CD4-positive, alpha-beta memory T cell (primary cell): ENCODE measurements around the gene STX10. TPM values are rescaled to one million over a fixed set of nuclear protein-coding genes. Genes with fewer than 3 reads are reported as not detected.
A peak's percentile ranks its signal among the peaks of the same experiment; 100 is the strongest.

Source experiments
- CTCF ChIA-PET: fragments of 350-600 bp; sonication (Branson Sonifier 250); formaldehyde crosslinking; loops from one replicate; lab custom pipeline; 2021; ENCODE audit warnings: inconsistent platforms; ENCODE audit not compliant: partially characterized antibody; lab: Charles Lee
- POLR2A ChIA-PET: fragments of 350-600 bp; sonication (Branson Sonifier 250); formaldehyde crosslinking; loops from one replicate; lab custom pipeline; 2021; ENCODE audit not compliant: partially characterized antibody; lab: Charles Lee
- DNase-seq, 5 donors: peaks; one replicate each; pipeline versions ENCODE4 v3.0.0 to v3.0.0-alpha.2; 2020 to 2022; ENCODE audit warnings: mixed read lengths in 1 of 5
- H3K27ac ChIP-seq: one replicate; pipeline ENCODE4 v1.7.0; 2013; ENCODE audit warnings: low read depth, low read length
- H3K27me3 ChIP-seq: 2 replicates; pipeline ENCODE4 v1.7.0; 2013; ENCODE audit warnings: mild to moderate bottlenecking, low read length, moderate library complexity; ENCODE audit not compliant: insufficient read depth
- H3K36me3 ChIP-seq: 2 replicates; pipeline ENCODE4 v1.7.0; 2013; ENCODE audit warnings: mild to moderate bottlenecking, low read length, moderate library complexity; ENCODE audit not compliant: insufficient read depth
- H3K4me1 ChIP-seq: 2 replicates; pipeline ENCODE4 v1.7.0; 2013; ENCODE audit warnings: mild to moderate bottlenecking, low read length, moderate library complexity; ENCODE audit not compliant: insufficient read depth
- H3K4me3 ChIP-seq, 2 donors: one replicate each; pipeline ENCODE4 v1.7.0; 2013; ENCODE audit warnings: low read length in 2 of 2, mild to moderate bottlenecking in 1 of 2
- H3K9me3 ChIP-seq, 2 donors: one replicate each; pipeline ENCODE4 v1.7.0; 2013; ENCODE audit warnings: low read length in 2 of 2, control low read depth in 1 of 2; ENCODE audit not compliant: control insufficient read depth in 1 of 2
- H3K27ac Mint-ChIP-seq, 7 donors: one replicate each; pipeline ENCODE4 v1.8.0; 2020 to 2021; ENCODE audit warnings: mixed read lengths in 7 of 7, mild to moderate bottlenecking in 6 of 7, inconsistent platforms in 3 of 7, moderate library complexity in 3 of 7
- H3K27me3 Mint-ChIP-seq, 2 donors: one replicate each; pipeline ENCODE4 v1.8.0; 2020 to 2021; ENCODE audit warnings: mixed read lengths in 2 of 2
- H3K36me3 Mint-ChIP-seq, 2 donors: one replicate each; pipeline ENCODE4 v1.8.0; 2020 to 2021; ENCODE audit warnings: mixed read lengths in 2 of 2, inconsistent platforms in 1 of 2, mild to moderate bottlenecking in 1 of 2
- H3K4me1 Mint-ChIP-seq, 4 donors: one replicate each; pipeline ENCODE4 v1.8.0; 2020 to 2021; ENCODE audit warnings: mixed read lengths in 4 of 4, mild to moderate bottlenecking in 1 of 4
- H3K4me3 Mint-ChIP-seq, 8 donors: one replicate each; pipeline ENCODE4 v1.8.0; 2020 to 2021; ENCODE audit warnings: mixed read lengths in 8 of 8, mild to moderate bottlenecking in 7 of 8, moderate library complexity in 6 of 8, inconsistent platforms in 3 of 8
- H3K9me3 Mint-ChIP-seq, 8 donors: one replicate each; pipeline ENCODE4 v1.8.0; 2020 to 2021; ENCODE audit warnings: mixed read lengths in 8 of 8, mild to moderate bottlenecking in 5 of 8, inconsistent platforms in 3 of 8, moderate library complexity in 1 of 8
- intact Hi-C: fragments of 100-400 bp; cut with micrococcal nuclease; formaldehyde crosslinking; loops from one replicate; pipeline ENCODE4 v1.15.1; 2023
- polyA plus RNA-seq, 2 donors: library from polyadenylated mRNA; unstranded; fragments of 300-500 nt; fragmentation: Illumina TruSeq; gene quantifications; one replicate each; pipeline ENCODE4 v1.2.3, GENCODE V29; 2021
- total RNA-seq, 2 experiments: library from RNA; stranded (reverse); gene quantifications; one replicate each; pipeline ENCODE4 v1.2.3, GENCODE V29; 2021

Gene STX10
- total and polyA plus RNA-seq, 4 experiments from 2014 or later: 57.9 to 64.2 (median 63.9) TPM

- H3K27ac ChIP-seq: no peak overlapping the region
- Mint-ChIP-seq H3K27ac (peak overlapping the region in 4 of 7 donors; percentile 32 to 61 (median 50)), H3K27me3 (no peaks in the 10 kb centered on the region), H3K4me3 (peak overlapping the region in 6 of 8 donors; percentile 1 to 54 (median 32)), H3K36me3 (peaks cover 0 to 23% of the 10 kb centered on the region in 2 donors), H3K4me1 (peaks cover 20 to 62% (median 43%) of the 10 kb centered on the region in 4 donors), H3K9me3 (peaks cover 0 to 2% (median 0%) of the 10 kb centered on the region in 8 donors)
- no peaks in the 10 kb centered on the region for H3K36me3 ChIP-seq
- H3K27me3 ChIP-seq: no peaks in the 10 kb centered on the region
- CTCF ChIA-PET: interaction anchor here (1.5 to 2.6 kb wide), 2 partner anchors 16 to 155 kb away, joined by 4 to 12 read pairs; no protein-coding TSS in a partner anchor
- peaks cover 55% of the 10 kb centered on the region for H3K4me1 ChIP-seq
- no peaks in the 10 kb centered on the region for H3K9me3 ChIP-seq
- intact Hi-C loops: no loop called here
- DNase-seq: no peak
- H3K4me3 ChIP-seq: no peak overlapping the region
- POLR2A ChIA-PET: interaction anchor here (0.7 to 7.2 kb wide), 2 partner anchors 30 to 167 kb away, joined by 3 to 132 read pairs; partner anchors contain the start of genes IER2 and STX10
Measured at GRCh38 chr19:13120817-13121216, 29.4 kb downstream of the STX10 start.

- H3K36me3 Mint-ChIP-seq: peaks cover 0 to 23% of the 10 kb centered on the region in 2 donors
- Histone ChIP-seq H3K27ac (no peak overlapping the region), H3K36me3 (peaks cover 1% of the 10 kb centered on the region), H3K4me3 (no peak overlapping the region), H3K27me3 (no peaks in the 10 kb centered on the region), H3K4me1 (peaks cover 60% of the 10 kb centered on the region), H3K9me3 (no peaks in the 10 kb centered on the region)
- H3K9me3 Mint-ChIP-seq: peaks cover 0 to 2% (median 0%) of the 10 kb centered on the region in 8 donors
- no peak for DNase-seq
- ChIA-PET POLR2A (interaction anchor here (1.1 to 7.2 kb wide), 5 partner anchors 11 to 229 kb away, joined by 3 to 132 read pairs (median 3); partner anchors contain the start of genes GCDH, IER2, LYL1 and STX10), CTCF (interaction anchor here (1.2 to 2.6 kb wide), 4 partner anchors 15 to 154 kb away, joined by 3 to 12 read pairs (median 4); no protein-coding TSS in a partner anchor)
- peaks cover 22 to 69% (median 48%) of the 10 kb centered on the region in 4 donors for H3K4me1 Mint-ChIP-seq
- intact Hi-C loops: no loop called here
- H3K27me3 Mint-ChIP-seq: no peaks in the 10 kb centered on the region
- peak overlapping the region in 6 of 8 donors; percentile 35 to 87 (median 56) for H3K4me3 Mint-ChIP-seq
- H3K27ac Mint-ChIP-seq: peak overlapping the region in 2 of 7 donors; percentile 80 to 94
Measured at GRCh38 chr19:13120031-13120430, 30.1 kb downstream of the STX10 start.

GRCh38 chr19:13119627-13120026 lies 30.5 kb downstream of the STX10 start:
- peaks cover 0 to 23% of the 10 kb centered on the region in 2 donors for H3K36me3 Mint-ChIP-seq
- H3K27ac Mint-ChIP-seq: peak overlapping the region in 5 of 7 donors; percentile 74 to 94 (median 88)
- H3K4me1 Mint-ChIP-seq: peaks cover 22 to 70% (median 49%) of the 10 kb centered on the region in 4 donors
- peaks cover 5% of the 10 kb centered on the region for H3K36me3 ChIP-seq
- H3K4me1 ChIP-seq: peaks cover 60% of the 10 kb centered on the region
- no peaks in the 10 kb centered on the region for H3K9me3 ChIP-seq
- H3K4me3 Mint-ChIP-seq: peak overlapping the region; percentile 81 to 91 (median 88)
- intact Hi-C loops: loop anchor here (5.0 kb wide), 1 partner anchor 143 kb away; no protein-coding TSS in a partner anchor
- no peak overlapping the region for H3K27ac ChIP-seq
- H3K27me3 ChIP-seq: no peaks in the 10 kb centered on the region
- peak in 1 of 5 donors; percentile 39 for DNase-seq
- POLR2A ChIA-PET: interaction anchor here (0.6 to 7.2 kb wide), 8 partner anchors 11 to 229 kb away, joined by 3 to 132 read pairs (median 4); partner anchors contain the start of genes GCDH, IER2, LYL1 and STX10
- H3K4me3 ChIP-seq: no peak overlapping the region
- peaks cover 0 to 2% (median 0%) of the 10 kb centered on the region in 8 donors for H3K9me3 Mint-ChIP-seq
- H3K27me3 Mint-ChIP-seq: no peaks in the 10 kb centered on the region
- CTCF ChIA-PET: interaction anchor here (0.6 to 2.6 kb wide), 5 partner anchors 12 to 59 kb away, joined by 3 to 12 read pairs (median 3); no protein-coding TSS in a partner anchor

GRCh38 chr19:13118424-13119193 lies 31.6 kb downstream of the STX10 start:
- Mint-ChIP-seq H3K27ac (peak overlapping the region; percentile 78 to 94 (median 91)), H3K36me3 (peaks cover 0 to 20% of the 10 kb centered on the region in 2 donors), H3K4me1 (peaks cover 22 to 70% (median 47%) of the 10 kb centered on the region in 4 donors), H3K27me3 (no peaks in the 10 kb centered on the region), H3K4me3 (peak overlapping the region; percentile 81 to 91 (median 88)), H3K9me3 (peaks cover 0 to 2% (median 0%) of the 10 kb centered on the region in 8 donors)
- Histone ChIP-seq H3K36me3 (peaks cover 5% of the 10 kb centered on the region), H3K27me3 (no peaks in the 10 kb centered on the region), H3K4me3 (peak overlapping the region; percentile 17 to 55), H3K9me3 (no peaks in the 10 kb centered on the region), H3K27ac (peak overlapping the region; percentile 58), H3K4me1 (peaks cover 60% of the 10 kb centered on the region)
- ChIA-PET CTCF (interaction anchor here (0.8 to 5.1 kb wide), 5 partner anchors 14 to 49 kb away, joined by 3 to 35 read pairs (median 4); no protein-coding TSS in a partner anchor), POLR2A (interaction anchor here (0.6 to 7.2 kb wide), 15 partner anchors 14 to 1544 kb away, joined by 3 to 132 read pairs (median 8); partner anchors contain the start of genes CALR, IER2, LYL1 and STX10)
- peak in 1 of 5 donors; percentile 65 for DNase-seq
- intact Hi-C loops: loop anchor here (5.0 kb wide), 1 partner anchor 144 kb away; no protein-coding TSS in a partner anchor

- no peaks in the 10 kb centered on the region for H3K27me3 ChIP-seq
- peaks cover 60% of the 10 kb centered on the region for H3K4me1 ChIP-seq
- H3K27ac Mint-ChIP-seq: peak within 1 kb of the TSS; percentile 89 to 97 (median 92)
- H3K36me3 Mint-ChIP-seq: peaks cover 0 to 19% of the 10 kb centered on the region in 2 donors
- H3K4me3 ChIP-seq: peak within 1 kb of the TSS; percentile 79 to 94
- peaks cover 5% of the 10 kb centered on the region for H3K36me3 ChIP-seq
- H3K4me3 Mint-ChIP-seq: peak within 1 kb of the TSS; percentile 91 to 98 (median 96)
- CTCF ChIA-PET: interaction anchor here (0.6 to 5.1 kb wide), 7 partner anchors 13 to 160 kb away, joined by 3 to 35 read pairs (median 4); partner anchors contain the start of genes IER2 and STX10
- H3K9me3 Mint-ChIP-seq: peaks cover 0 to 2% (median 0%) of the 10 kb centered on the region in 8 donors
- H3K4me1 Mint-ChIP-seq: peaks cover 22 to 67% (median 46%) of the 10 kb centered on the region in 4 donors
- intact Hi-C loops: loop anchor here (2.0 to 5.0 kb wide), 4 partner anchors 15 to 144 kb away; no protein-coding TSS in a partner anchor
- H3K27me3 Mint-ChIP-seq: no peaks in the 10 kb centered on the region
- peak within 1 kb of the TSS; percentile 65 for H3K27ac ChIP-seq
- POLR2A ChIA-PET: interaction anchor here (0.6 to 7.2 kb wide), 20 partner anchors 13 to 1545 kb away, joined by 3 to 132 read pairs (median 4); partner anchors contain the start of genes CALR, IER2, JUNB and LYL1
- no peaks in the 10 kb centered on the region for H3K9me3 ChIP-seq
- peak; percentile 84 to 90 (median 88) for DNase-seq
Measured at GRCh38 chr19:13117772-13118423, 32.3 kb downstream of the STX10 start, which contains the start of gene NACC1. Gene NACC1 (plus strand): TSS chr19:13118264. CDS start chr19:13135208, 16,944 bp downstream.
